Cardiac muscle cell (in vitro differentiated cells and primary cell): ENCODE data around the gene SH3RF1. TPM values are rescaled to one million over a fixed set of nuclear protein-coding genes. Genes with fewer than 3 reads are reported as not detected.

ENCODE experiments used
- DNase-seq, 2 donors: peaks; one replicate each; pipeline versions ENCODE4 v3.0.0 to v3.0.0-alpha.2; 2010 to 2017; ENCODE audit warnings: low read depth in 1 of 2, low spot score in 1 of 2
- H3K27ac ChIP-seq: fragments of 200-600 bp; sonication (generic); 2 replicates; pipeline ENCODE4 v1.5.1; 2016
- H3K27me3 ChIP-seq: fragments of 200-600 bp; sonication (generic); 2 replicates; pipeline ENCODE4 v1.6.0; 2016; ENCODE audit warnings: control low read depth
- H3K36me3 ChIP-seq: fragments of 200-600 bp; sonication (generic); 2 replicates; pipeline ENCODE4 v1.5.1; 2016; ENCODE audit warnings: control low read depth
- H3K4me1 ChIP-seq: fragments of 200-600 bp; sonication (generic); 2 replicates; pipeline ENCODE4 v1.8.1; 2017; ENCODE audit warnings: low read depth, mild to moderate bottlenecking, mixed run types
- H3K4me3 ChIP-seq: fragments of 200-600 bp; sonication (generic); 2 replicates; pipeline ENCODE4 v1.5.1; 2016; ENCODE audit warnings: mild to moderate bottlenecking
- H3K9me3 ChIP-seq: fragments of 200-600 bp; sonication (generic); 2 replicates; pipeline ENCODE4 v1.5.1; 2017; ENCODE audit warnings: low read depth, mild to moderate bottlenecking, control low read depth
- CTCF ChIP-seq: IDR thresholded peaks from 2 replicates; pipeline ENCODE4 v1.5.1; 2012; ENCODE audit warnings: low read depth, mild to moderate bottlenecking, low read length
- polyA plus RNA-seq: library from polyadenylated mRNA; unstranded; fragments of >200 nt; fragmentation: Nextera tagmentation; extraction: Ambion mirVana; gene quantifications from 2 replicates; pipeline ENCODE4 v1.2.1, GENCODE V29; 2016
- total RNA-seq: library from RNA; depleted of rRNA; stranded (reverse); fragments of >200 nt; gene quantifications from 2 replicates; pipeline ENCODE4 v1.2.3, GENCODE V29; 2016

SH3RF1 gene
- total and polyA plus RNA-seq, 2 experiments from 2014 or later = 3.4 to 4.3 TPM

GRCh38 chr4:169174247-169174646 lies 96.5 kb downstream of the SH3RF1 start:
- DNase-seq = no peak
- Histone ChIP-seq H3K4me1 (no peaks in the 10 kb centered on the region), H3K9me3 (no peaks in the 10 kb centered on the region), H3K36me3 (no peaks in the 10 kb centered on the region), H3K27me3 (no peaks in the 10 kb centered on the region), H3K27ac (no peak overlapping the region), H3K4me3 (no peak overlapping the region)
- no peak for TF ChIP-seq CTCF

GRCh38 chr4:169167957-169168858 lies 102.5 kb downstream of the SH3RF1 start:
- Histone ChIP-seq H3K36me3 (no peaks in the 10 kb centered on the region), H3K9me3 (no peaks in the 10 kb centered on the region), H3K27me3 (no peaks in the 10 kb centered on the region), H3K27ac (no peak overlapping the region), H3K4me1 (no peaks in the 10 kb centered on the region), H3K4me3 (no peak overlapping the region)
- no peak for TF ChIP-seq CTCF
- DNase-seq = no peak

- no peaks in the 10 kb centered on the region for H3K36me3 ChIP-seq
- H3K4me3 ChIP-seq = no peak overlapping the region
- H3K27ac ChIP-seq = no peak overlapping the region
- H3K4me1 ChIP-seq = no peaks in the 10 kb centered on the region
- no peak for TF ChIP-seq CTCF
- DNase-seq = no peak
- no peaks in the 10 kb centered on the region for H3K27me3 ChIP-seq
- no peaks in the 10 kb centered on the region for H3K9me3 ChIP-seq
Measured at GRCh38 chr4:169164669-169165415, 105.9 kb downstream of the SH3RF1 start.

GRCh38 chr4:169163947-169164668 lies 106.6 kb downstream of the SH3RF1 start:
- Histone ChIP-seq H3K9me3 (no peaks in the 10 kb centered on the region), H3K27ac (no peak overlapping the region)

More at GRCh38 chr4:169163947-169164668, 106.6 kb downstream of the SH3RF1 start:
- H3K27me3 ChIP-seq = no peaks in the 10 kb centered on the region
- H3K4me3 ChIP-seq = no peak overlapping the region
- TF ChIP-seq CTCF = no peak
- DNase-seq = no peak
- H3K4me1 ChIP-seq = no peaks in the 10 kb centered on the region
- H3K36me3 ChIP-seq = no peaks in the 10 kb centered on the region
